Stimulated activated CD4-positive, alpha-beta T cell treated with anti-CD3 and anti-CD28 coated beads, Interleukin-4, amount 100 ng/mL, for 24 hours (primary cell): ENCODE data around the gene OGFOD1.

Experiments
- DNase-seq: peaks from one replicate; pipeline ENCODE4 v3.0.0-alpha.2; 2020

Gene OGFOD1

DNA sequence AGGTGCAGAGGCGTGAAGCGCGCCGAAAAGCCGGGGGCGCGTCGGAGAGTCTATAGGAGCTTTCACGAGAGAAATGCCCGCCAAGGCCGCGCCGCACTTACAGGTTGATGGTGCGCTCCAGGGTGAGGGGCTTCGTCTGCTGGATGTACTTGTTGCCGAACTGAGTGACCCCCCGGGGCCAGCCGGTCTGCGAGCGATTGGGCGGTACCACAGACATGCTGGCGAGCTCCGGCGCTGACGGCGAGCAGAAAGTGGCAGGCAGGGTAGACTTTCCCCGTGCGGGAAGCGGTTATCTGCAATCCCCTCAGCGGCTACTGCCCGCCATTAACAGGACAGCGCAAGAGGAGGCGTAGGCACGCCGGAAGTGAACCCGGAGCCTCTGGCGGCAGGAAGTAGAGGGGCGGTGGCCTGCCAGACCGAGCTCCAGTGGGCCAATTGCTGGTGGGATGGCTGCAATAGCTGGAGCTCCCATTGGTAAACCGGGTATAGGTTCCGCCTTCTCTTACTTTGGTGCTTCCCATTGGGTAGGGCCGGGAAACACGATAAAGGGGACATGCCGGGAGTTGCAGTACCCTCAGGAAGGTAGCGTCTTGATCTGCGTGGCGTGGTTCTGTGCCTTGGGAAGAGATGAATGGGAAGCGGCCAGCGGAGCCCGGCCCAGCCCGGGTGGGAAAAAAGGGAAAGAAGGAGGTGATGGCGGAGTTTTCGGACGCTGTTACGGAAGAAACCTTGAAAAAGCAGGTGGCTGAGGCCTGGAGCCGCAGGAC is at the start of gene OGFOD1, which contains the start of gene NUDT21:
TSS of gene OGFOD1 (plus strand) at position 569 of the 767 bp plus-strand sequence. CDS start at position 628, 59 bp downstream.
TSS of gene NUDT21 (minus strand) at position 347 of the 767 bp plus-strand sequence. CDS start at position 217, 130 bp downstream.
- DNase-seq: peak; percentile 94

DNA sequence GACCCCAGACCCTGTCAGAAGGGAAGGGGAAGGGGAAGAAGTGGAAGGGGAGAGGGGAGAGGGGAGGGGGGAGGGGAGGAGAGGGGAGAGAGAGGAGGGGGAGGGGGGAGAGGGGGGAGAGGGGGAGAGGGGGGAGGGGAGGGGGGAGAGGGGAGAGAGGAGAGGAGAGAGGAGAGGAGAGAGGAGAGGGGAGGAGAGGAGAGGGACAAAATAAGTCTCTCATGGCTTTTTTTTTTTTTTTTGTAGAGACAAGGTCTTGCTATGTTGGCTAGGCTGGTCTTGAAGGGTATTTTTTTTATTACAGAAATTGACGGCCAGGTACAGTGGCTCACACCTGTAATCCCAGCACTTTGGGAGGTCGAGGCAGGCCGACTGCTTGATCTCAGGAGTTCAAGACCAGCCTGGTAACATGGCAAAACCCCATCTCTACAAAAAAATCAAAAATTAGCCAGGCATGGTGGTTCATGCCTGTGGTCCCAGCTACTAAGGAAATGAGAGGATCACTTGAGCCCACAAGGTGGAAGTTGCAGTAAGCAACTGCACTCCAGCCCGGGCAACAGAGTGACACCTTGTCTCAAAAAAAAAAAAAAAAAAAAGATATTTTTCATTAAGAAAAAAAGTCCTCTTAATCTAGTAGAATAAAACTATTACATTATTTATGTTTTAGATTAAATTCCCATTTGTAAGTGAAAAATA is 45.2 kb upstream of the OGFOD1 start:
- no peak for DNase-seq

DNA sequence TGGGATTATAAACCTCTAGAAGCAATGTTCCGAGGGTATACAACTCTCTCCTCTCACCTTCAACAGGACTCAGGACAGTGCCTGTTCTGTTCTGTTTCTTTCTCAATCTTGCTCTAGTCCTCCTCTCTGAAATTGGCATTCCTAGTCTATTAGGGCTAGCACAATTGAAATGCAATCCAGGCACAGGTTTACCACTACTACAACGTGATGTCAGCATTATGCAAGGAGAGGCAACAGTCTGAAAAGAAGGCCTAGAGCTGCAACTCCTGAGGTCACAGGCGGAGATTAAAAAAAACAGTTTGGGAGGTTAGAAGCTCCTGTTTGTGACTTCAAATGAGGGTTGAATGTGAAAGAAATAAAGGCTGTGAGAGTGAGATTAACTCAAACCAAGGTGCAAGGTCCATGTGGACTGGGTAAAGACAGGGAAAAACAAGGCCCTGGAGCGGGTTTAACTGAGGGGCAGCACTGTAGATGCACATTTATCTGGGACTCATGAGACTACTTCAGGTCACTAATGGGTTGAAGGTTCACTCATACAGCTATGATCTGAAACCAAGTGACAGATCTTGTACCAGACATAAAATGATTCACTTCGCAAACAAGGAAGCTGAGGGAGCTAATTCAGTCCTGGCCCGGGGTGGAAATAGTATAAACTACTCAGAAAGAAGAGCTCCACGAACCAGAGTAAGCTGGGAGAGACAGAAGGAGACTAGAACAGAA is 42.8 kb upstream of the OGFOD1 start:
- DNase-seq: no peak

DNA sequence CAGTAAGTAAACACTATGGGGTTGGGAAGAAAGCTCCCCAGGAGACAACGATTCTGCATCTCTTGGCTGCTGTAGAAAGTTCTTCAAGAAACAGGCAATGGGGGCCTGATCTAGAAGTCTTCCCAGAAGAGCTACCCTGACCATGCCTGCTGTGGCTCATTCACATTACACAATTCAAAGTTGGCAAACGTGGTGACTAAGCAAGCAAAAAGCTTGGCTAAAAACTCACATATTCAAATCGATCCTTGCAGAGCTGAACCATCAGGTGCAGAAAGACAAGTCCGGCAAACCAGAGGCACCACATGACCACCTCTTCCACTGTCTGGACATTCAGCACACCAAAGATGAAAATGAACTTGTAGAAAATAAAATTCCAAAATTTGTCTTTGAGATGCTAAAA is 42.2 kb upstream of the OGFOD1 start:
- DNase-seq: no peak

DNA sequence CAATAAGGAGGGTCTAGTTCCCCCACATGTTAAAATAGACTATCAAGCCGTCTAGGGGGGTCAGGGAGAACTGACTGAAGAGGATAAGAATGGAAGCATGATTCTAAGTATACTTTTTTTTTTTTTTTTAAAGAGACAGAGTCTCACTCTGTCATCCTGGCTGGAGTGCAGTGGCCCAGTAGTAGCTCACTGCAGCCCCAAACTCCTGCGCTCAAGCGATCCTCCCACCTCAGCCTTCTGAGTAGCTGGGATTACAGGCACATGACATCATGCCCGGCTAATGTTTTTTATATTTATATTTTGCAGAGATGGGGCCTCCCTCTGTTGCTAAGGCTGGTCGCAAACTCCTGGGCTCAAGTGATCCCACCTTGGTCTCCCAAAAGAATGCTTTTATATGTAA is 40.2 kb upstream of the OGFOD1 start:
- DNase-seq: no peak

DNA sequence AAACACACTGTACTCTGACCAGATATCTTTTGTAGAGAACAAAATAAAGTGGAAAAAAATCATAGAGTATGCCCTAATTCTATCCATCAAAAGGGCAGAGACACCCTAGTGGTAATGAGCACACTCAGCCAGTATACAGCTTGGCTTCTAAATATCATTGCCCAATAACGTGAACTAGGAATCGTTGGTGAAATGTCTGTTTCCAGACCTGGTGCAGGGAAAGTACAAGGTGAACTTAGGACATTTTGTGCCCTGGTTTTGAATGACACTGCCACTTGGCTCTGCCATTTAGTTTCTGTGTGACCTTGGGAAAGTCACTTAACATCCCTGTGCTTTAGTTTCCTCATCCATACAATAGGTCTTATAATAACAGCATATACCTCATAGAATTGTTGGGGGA is 39.7 kb upstream of the OGFOD1 start:
- no peak for DNase-seq

DNA sequence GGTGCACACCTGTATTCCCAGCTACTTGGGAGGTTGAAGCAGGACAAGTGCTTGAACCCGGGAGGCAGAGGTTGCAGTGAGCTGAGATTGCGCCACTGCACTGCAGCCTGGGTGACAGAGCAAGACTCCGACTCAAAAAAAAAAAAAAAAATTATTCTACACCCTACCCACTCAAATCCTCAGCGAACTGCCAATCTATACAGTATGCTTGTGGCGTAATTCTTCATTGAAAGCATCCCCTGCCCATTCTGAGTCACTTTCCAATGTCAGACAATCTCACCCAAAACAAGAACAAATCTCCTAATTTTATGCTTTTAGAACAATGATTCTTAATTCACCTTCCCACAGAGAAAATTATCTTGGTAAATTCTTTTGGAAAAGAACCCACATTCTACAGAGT is 38.0 kb upstream of the OGFOD1 start:
- no peak for DNase-seq

DNA sequence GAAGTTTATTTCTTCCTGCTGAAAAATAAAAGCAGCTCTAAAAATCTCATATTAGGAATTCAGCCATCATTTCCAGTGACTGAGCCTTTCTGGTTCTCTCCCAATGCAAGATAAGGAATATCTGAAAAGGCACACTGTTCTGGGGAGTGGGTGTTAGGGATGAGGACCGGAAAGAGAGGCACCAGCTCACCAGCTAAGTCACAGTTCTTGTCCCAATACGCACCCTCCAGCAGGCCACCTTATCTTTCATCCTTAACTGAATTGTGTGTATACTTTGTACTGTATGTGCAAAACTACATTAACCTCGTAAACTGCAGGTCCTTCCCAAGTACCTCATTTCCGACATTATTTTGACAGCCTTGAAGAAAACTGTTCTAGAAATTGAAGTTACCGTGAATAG is 37.0 kb upstream of the OGFOD1 start:
- DNase-seq: no peak

DNA sequence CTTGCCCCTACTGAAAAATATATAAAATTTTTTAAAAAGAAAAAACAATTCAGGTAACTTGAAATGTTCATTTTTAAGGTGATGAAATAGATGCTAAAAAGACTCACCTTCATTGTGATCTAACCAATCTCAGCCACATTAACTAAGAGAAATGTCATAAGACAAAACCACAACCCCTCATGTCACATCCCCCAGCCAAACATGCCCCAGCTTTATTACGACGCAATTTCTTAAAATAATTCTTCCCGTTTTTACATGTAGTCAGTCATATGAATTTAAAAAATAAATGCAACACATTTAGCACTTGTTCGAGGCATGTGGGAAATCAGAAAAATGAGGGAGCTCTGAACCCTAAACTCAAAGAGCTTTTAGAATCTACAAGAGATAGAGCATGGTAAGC is 35.5 kb upstream of the OGFOD1 start:
- DNase-seq: no peak

DNA sequence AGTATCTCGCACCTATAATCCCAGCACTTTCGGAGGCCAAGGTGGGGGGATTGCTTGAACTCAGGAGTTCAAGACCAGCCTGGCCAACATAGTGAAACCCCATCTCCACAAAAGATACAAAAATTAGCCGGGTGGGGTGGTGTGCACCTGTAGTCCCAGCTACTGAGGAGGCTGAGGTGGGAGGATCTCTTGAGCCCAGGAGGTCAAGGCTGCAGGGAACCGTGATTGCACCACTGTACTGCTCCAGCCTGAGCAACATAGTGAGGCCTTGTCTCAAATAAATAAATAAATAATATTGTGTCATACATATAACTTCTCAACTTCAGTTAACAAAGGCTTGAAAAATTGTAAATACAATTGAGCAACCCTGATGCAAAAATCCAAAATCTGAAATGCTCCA is 34.2 kb upstream of the OGFOD1 start:
- DNase-seq: no peak

DNA sequence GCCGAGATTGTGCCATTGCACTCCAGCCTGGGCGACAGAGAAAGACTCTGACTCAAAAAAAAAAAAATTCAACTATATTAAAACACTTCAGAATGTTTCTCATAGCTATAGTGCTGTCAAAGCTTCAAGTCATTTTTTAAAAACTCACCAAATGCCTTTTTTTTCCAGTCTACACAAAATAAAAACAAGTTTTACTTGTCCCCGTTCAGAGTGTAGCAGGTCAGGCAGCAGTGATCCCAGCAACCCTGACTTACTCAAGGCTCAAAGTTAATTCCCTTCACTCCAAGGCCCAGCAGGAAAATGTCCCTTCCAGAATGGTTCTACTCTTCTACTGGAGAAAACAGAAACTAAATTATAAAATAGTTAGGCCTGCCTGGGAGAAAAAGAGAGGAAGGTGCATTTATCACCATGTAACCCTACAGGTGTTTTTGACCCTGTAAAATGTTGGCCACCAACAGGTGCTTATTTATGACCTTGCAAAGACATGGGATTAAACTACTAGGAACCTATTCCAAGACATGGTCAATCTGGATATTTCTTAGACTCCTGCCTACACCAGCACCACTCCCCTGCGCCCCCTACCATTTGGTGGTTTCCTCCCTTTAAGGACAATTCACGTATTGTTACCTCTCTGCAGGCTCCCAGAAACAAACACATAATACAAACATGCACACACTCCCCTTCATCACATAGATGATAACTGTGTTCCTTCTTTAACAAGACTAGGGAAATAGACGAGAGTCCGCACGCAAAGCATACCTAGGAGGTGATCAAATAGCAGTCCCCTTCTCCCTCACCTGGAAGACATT is 31.4 kb upstream of the OGFOD1 start:
- DNase-seq: no peak

DNA sequence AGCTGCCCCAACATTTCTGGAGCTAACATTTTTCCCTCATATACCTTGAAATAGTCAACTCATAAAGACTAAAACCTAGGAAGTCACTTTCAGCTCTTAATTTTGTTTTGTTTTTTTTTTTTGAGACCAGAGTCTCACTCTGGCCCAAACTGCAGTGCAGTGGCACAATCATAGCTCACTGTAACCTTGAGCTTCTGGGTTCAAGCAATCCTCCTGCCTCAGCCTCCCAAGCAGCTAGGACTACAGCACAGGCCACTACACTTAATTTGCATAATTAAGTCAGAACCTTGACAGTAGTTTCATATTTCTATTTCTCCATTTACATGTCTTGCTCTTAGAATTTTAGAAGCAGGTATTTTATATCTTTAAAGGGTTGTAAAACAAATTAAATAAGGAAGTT is 30.7 kb upstream of the OGFOD1 start:
- no peak for DNase-seq

DNA sequence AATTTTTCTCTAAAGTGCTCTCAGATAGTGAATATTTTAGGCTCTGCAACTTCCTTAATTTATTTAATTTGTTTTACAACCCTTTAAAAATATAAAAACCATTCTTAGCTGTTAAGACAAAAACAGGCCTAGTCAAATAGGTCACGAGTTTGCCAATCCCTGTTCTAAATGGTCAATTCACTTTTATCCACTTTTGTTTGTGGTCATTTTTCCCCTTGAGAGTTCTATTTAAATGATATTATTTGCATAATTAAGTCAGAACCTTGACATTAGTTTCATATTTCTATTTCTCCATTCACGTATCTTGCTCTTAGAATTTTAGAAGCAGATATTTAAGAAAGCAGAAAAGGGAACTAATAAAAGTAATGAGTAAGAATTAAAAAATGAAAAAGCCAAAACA is 30.0 kb upstream of the OGFOD1 start:
- no peak for DNase-seq

DNA sequence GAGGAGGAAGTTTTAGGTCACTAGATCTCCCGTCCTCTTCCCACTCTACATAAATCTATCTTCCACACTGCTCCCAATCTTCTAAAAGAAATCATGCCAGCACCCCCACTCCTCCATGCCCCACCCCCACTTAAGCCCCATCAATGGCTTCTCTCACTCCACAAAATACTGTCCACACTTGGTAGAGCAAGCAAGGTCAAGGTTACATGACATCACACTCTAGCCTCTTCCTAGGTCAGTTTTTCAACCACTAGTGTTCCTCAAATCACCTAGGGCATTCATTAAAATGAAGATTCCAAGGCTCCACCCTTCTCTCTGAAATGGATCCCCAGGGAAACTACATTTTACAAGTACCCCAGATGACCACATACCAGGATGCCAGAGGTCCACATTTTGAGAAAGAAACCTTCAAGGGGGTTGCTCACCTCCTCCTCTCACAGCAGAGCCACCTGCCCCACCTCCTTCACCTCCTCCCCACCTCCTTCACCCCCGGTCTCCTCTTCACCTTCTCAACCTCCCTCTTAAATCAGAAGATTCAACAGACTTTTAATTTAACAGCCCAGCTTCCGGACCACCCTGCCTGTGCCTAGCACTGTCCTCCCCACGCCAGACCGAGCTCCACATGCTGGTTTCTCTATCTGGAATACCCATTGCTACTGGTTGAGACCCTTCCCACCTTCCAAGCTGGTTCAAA is 29.2 kb upstream of the OGFOD1 start:
- DNase-seq: no peak

DNA sequence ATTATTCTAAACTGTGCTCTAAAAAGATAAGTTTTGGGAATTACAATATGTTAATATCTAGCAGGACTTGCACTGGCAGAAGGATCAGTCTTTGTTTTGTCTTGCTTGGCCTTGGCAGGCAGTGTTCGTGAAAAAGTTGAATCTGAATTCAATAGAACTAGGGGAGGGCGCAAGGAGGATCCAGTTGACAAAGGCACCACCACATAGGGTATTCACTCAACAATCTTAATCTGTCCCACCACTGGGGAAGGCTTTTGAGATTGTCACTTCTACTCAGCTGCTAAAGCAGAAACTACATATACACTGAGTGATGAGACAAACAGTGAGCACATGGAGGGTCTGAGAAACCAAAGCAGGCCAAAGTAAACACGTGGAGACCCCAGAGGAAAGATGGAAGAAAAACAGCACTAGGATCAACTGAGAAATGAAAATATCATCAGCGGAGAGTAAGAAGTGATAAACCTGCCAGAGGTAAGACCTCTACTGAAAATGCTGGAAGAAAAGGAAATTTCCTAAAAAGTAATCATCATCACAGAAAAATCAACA is 28.4 kb upstream of the OGFOD1 start:
- no peak for DNase-seq

DNA sequence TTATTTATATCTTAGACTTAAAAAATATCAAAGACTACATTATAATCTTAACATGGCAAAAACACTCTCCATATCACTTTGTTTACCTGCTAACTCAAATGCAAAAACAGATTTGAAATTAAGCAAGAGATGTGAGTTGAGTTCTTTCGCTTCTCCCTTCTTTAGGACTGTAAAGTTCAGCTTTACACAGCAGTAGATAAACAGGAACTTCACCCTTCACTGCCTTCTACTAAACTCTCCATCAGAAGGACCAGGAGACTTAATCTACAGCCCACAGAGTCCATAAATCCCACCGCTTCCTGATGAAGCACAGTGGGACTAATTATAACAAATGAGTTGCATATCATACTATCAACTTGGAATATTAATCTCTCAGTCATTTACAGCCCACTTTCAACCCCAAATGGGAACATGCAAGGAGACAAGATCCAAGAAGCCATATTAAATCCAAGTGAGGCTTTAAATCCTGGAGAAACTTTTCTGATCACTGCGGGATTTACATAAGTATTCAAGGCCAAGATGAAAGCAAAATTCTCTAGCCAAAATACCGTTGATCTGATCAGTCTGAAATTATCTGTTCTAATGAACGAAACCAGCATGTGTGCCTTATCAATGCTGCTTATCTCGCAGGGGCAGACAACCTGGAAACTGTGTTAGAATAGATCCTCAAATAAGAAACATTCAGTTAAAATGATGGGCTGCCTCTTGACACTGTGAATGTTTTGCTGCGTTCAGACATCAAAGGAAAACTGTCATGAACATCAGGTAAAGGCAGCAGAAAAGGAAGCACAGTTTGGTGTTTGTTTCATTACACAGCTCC is 27.6 kb upstream of the OGFOD1 start:
- no peak for DNase-seq

DNA sequence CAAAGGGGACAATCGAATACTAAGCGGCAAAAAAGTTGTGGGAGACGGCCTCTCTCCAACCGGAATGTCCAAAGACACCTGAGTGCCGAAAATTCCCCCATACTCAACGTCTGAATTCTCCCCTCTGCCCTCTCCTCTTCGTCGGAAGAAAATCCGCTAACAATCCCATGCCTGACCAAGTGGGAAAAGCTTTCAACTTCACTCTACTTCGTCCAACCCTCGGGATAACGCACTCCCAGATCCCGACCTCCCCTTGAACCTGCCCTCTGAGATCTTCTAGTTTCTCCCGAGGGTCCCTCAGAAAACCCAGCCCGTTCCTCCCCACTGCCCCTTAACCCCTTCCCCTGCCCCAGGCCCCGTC is 27.0 kb upstream of the OGFOD1 start:
- no peak for DNase-seq

DNA sequence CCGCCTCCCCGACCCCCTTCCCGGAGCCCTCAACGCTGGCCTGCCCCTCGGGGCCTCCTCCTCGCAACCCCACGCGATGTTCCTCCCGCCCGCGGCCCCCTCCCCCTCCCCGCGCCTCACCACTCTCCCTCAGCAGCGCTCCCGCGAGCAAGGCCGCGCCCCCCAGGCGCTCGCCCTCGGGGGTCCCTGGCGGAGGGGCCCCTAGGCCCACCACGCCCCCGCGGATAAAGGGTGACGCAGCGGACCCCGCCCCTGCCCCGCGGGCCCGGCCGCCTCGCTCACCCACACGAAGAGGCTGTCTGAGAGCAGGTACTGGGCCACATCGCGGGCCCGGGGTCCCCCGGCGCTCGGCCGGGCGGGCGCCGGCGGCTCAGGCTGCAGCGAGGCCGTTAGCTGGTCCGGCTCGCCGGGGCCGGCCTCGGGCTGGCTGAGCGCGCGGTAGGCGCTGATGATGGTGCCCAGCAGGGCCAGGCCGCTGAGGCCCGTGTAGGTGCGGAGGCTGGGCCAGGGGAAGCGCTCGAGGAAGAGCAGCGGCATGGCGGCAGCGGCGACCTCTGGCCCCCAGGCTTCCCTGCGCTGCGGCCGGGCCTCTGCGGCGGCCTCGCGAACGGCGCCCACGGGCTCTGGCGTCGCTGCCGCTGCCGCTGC is 26.4 kb upstream of the OGFOD1 start:
- peak; percentile 31 for DNase-seq

DNA sequence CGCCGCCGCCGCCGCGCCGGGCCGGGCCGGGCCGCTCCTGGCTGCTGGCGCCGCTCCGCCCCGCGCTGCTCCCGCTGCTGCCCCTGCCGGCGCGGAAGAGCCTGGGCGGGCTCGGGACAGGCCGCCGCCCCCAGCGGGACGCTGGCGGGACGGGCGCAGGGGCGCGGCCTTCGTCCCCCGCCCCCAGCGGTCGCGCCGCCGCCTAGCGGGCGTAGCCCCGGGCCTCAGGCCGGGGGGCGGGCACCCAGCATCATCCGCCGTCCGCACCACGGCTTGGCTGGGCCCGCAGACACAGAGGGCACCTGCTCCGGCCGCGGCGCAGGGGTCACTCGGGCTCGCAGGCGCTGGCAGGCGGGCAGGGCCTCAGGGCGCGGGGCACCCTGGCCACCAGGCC is 25.9 kb upstream of the OGFOD1 start, which contains the start of gene AMFR:
TSS of gene AMFR (minus strand) at position 107 of the 394 bp plus-strand sequence. CDS start 218 bp downstream, outside the sequence.
- peak; percentile 58 for DNase-seq

DNA sequence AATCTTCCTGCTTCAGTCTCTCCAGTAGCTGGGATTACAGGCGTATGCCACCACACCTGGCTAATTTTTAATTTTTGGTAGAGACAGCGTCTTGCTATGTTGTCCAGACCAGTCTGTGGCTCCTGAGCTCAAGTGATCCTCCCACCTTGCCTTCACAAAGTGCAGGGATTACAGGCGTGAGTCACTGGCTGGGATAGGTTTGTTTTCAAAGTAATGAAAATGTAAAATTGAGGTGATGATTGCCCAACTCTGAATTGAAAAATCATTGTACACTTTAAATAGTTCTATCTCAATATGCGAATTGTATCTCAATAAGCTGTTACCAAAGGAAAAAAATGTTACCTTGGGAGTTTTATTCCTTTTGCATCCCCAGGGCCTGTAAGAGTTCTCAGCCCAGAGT is 24.8 kb upstream of the OGFOD1 start:
- no peak for DNase-seq
